Measurements from ENCODE around the gene SELENOI.
A peak's percentile ranks its signal among the peaks of the same experiment; 100 is the strongest.
"Not testable (repeated sequence)": the region's sequence is repeated elsewhere in the genome, so short reads cannot be mapped to it uniquely, and the experiment has no call there.

The SELENOI gene

GRCh38 chr2:26345545-26346453 lies at the start of gene SELENOI:
Gene SELENOI, plus strand, starts transcription at chr2:26346143. Its CDS starts 90 bp downstream, at chr2:26346233.
- DNase-seq: peak; percentile 99

DNA sequence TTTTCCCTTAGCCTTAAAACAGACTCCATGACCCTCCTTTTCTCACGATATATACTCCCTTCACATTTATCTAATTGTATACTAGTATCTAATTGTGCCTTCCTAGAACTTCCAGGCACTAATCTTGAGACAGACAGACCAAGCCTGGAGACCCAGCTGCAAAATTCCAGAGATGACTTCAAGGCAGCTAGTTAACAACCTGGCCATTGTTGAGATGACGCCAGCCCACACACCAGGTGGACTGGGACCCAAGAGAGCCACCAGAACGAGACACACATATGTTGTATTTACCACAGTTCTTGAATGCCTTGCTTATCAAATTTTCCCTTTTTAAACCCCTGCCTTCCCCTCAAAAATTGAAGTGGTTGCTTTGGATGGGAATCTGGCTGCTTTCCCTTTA lies 48.9 kb upstream of the SELENOI start:
- no peak for DNase-seq

GRCh38 chr2:26298286-26298637 lies 47.7 kb upstream of the SELENOI start:
- DNase-seq: no peak

DNA sequence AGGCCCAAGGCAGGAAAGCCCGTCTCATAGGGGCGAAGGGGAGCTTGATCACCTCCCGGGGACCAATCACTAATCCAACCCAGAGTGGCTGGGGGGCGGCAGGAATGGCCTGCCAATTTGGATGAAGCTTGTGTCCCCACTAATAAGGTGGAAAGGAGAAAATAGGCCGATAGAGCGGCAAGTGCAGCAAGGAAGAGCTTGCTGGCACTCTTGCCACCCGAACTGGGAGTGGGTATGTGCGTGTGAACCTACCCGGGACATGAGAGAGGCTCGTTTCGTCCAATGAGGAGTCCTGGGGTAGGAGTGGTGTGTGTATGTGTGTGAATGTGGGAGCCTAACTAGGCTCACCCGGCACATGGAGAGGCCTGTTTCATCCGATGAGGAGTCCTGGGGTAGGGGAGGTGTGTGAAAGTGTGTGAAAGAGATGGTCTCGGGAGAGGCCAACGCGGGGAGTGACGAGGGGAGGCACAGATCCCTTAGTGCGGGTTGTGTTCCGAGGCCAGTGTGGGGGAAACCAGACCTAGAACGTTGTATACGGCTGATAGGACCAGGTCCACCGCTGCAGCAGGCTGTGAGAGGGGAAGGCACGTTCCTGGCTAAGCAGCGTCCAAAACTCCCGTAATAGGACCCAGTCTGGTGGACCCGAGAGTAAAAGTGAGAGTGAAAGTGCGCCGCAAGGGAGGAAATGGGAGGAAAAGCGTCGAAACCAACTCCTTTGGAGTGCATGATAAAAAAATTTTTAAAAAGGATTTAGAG lies 47.1 kb upstream of the SELENOI start:
- no peak for DNase-seq

DNA sequence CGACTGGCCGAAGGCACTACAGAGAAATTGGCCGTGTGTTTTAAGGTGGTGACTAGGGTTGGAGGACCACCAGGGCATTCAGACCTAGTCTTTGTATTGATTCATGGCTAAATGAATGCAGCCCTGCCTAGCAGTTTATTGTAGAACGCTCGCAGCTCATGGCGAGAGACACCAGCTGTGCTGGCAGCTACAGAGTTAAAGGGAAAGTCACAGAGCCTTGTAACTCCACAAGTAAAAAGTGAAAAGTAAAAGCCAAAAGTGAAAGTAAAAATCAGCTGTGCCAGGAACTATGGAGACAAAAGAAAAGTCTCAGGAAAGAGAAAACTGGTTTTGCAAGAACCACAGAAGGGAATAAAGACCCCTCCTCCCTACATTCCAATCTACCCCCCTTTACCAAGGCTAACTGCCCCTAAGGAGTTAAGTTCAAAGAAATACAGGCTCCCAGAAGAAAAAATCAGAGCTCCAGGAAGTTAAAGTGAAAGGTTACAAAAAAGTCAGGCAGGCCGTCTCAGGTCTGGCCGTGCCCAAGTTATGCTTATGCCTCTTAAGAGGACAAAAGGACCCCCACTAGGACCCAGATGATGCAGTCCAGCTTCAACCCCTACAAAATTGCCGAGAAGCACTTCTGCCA lies 46.4 kb upstream of the SELENOI start:
- DNase-seq: no peak

- no peak for DNase-seq
Observed at GRCh38 chr2:26300234-26300925, 45.6 kb upstream of the SELENOI start.

DNA sequence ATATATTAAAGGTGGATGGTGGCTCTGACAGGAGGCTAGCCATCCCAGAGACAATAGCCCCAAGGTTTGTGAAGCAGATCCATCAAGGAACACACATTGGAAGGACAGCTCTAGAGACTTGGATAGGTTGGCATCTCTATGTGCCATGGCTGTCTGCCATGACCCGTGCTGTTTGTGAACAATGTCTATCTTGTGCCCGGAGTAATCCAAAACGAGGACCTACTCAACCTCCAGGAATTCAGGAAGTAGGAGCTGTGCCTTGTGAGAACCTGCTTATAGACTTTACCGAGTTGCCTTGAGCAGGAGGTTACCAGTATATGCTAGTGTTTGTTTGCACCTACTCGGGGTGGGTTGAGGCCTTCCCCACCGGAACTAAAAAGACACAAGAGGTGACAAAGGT lies 43.1 kb upstream of the SELENOI start:
- no peak for DNase-seq

DNA sequence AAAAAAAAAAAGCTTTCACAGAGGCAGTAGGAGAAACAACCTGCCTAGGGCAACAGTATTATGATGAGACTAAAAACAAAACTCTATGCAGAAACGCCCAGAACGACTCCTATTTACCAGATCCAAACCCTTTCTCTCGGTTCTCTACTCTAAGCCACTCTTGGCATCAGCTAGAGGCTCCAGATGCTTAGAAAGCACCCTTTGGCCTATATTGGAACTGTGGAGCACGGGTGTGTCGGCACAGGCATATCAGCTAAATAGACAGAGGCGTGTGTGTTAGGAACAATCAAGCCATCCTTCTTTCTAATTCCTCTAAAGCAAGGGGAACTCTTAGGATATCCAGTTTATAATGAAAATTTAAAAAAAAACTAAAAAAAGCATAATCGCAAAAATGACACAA lies 40.8 kb upstream of the SELENOI start:
- DNase-seq: not testable (repeated sequence)

- DNase-seq: no peak
Observed at GRCh38 chr2:26305540-26305939, 40.4 kb upstream of the SELENOI start.

GRCh38 chr2:26309921-26310320 lies 36.0 kb upstream of the SELENOI start:
- DNase-seq: no peak

GRCh38 chr2:26312471-26312870 lies 33.5 kb upstream of the SELENOI start:
- no peak for DNase-seq

- no peak for DNase-seq
Observed at GRCh38 chr2:26313446-26313845, 32.5 kb upstream of the SELENOI start.

GRCh38 chr2:26314243-26314642 lies 31.7 kb upstream of the SELENOI start:
- DNase-seq: no peak

- DNase-seq: no peak
Observed at GRCh38 chr2:26316041-26316440, 29.9 kb upstream of the SELENOI start.

- DNase-seq: no peak
Observed at GRCh38 chr2:26316845-26317244, 29.1 kb upstream of the SELENOI start.

DNA sequence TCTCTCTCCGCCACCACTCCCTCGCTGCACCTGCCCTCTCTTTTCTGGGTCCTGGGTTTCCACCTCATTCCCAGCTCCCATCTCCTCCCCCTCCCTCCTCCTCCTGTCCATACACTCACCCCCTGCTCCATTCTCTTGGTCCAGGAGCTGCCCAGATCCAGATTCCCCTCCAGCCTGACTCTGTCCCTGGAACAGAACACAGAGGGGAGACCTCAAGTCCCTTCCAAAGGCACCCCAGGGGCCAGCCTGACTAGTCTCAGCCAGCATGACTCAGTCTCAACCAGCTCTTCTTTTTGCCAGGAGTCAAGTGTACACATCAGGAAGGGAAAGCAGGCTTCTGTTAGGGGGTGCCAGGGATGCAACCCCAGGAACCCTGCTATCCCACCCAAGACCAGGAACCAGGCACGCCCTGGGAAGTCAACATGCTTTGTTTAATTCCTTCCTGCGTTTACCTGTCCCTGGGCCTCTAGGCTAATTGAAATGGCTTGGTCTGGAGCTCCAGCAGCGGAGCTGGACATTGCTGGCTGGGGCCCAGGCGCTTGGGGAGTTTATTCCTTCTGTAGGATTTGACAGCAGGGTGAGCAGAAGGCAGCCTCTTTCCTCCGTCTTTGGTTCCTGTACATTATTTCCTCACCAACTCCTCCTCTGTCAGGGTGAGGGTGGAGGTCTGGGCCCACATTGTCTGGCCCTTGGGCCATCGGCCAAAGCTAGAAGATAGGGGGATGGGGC lies 28.4 kb upstream of the SELENOI start:
- DNase-seq: no peak

GRCh38 chr2:26318950-26319349 lies 27.0 kb upstream of the SELENOI start:
- no peak for DNase-seq

DNA sequence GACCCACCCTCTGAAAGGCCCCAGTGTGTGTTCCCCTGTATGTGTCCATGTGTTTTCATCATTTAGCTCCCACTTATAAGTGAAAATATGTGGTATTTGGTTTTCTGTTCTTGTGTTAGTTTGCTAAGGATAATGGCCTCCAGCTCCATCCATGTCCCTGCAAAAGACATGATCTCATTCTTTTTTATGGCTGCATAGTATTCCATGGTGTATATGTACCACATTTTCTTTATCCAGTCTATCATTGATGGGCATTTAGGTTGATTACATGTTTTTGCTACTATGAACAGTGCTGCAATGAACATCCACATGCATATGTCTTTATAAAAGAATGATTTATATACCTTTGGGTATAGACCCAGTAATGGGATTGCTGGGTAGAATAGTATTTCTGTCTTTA lies 21.5 kb upstream of the SELENOI start:
- DNase-seq: not testable (repeated sequence)

- DNase-seq: no peak
Observed at GRCh38 chr2:26324903-26325302, 21.0 kb upstream of the SELENOI start.

- no peak for DNase-seq
Observed at GRCh38 chr2:26325851-26326250, 20.1 kb upstream of the SELENOI start.

GRCh38 chr2:26326514-26326913 lies 19.4 kb upstream of the SELENOI start:
- DNase-seq: no peak

All from amniotic stem cell (primary cell).